Spleen (tissue), 11 donors: ENCODE results near the gene KCNQ1. TPM values are rescaled to one million over a fixed set of nuclear protein-coding genes. Genes with fewer than 3 reads are reported as not detected.

Experiments
- DNase-seq: peaks from one replicate; pipeline ENCODE4 v3.0.0-alpha.2; 2020
- H3K27ac ChIP-seq, 8 donors: fragments of 200-600 bp; sonication (generic) in 7 of 8; 1 replicate in 4 of 8; 2 replicates in 4 of 8; pipeline versions ENCODE4 v1.5.0 to v1.8.0; 2016 to 2021; ENCODE audit warnings: inconsistent platforms in 4 of 8, mild to moderate bottlenecking in 4 of 8, moderate library complexity in 1 of 8
- H3K27me3 ChIP-seq, 7 donors: fragments of 200-600 bp; sonication (generic) in 6 of 7; replicated peaks in 1 of 7; 1 replicate in 4 of 7; 2 replicates in 3 of 7; pipeline versions ENCODE4 v1.5.0 to v1.8.0; 2016 to 2021; ENCODE audit warnings: inconsistent platforms in 3 of 7, mild to moderate bottlenecking in 1 of 7
- H3K36me3 ChIP-seq, 6 donors: fragments of 200-600 bp; sonication (generic) in 5 of 6; 1 replicate in 4 of 6; 2 replicates in 2 of 6; pipeline versions ENCODE4 v1.5.0 to v1.8.0; 2016 to 2021; ENCODE audit warnings: inconsistent platforms in 2 of 6
- H3K4me1 ChIP-seq, 6 donors: fragments of 200-600 bp; sonication (generic) in 5 of 6; 1 replicate in 3 of 6; 2 replicates in 3 of 6; pipeline versions ENCODE4 v1.5.0 to v1.8.0; 2016 to 2021; ENCODE audit warnings: inconsistent platforms in 3 of 6
- H3K4me3 ChIP-seq, 8 donors: fragments of 200-600 bp; sonication (generic) in 7 of 8; 1 replicate in 4 of 8; 2 replicates in 4 of 8; pipeline versions ENCODE4 v1.5.0 to v1.8.0; 2016 to 2021; ENCODE audit warnings: inconsistent platforms in 4 of 8, mild to moderate bottlenecking in 4 of 8, moderate library complexity in 2 of 8
- H3K9me3 ChIP-seq, 8 donors: fragments of 200-600 bp; sonication (generic) in 7 of 8; 1 replicate in 4 of 8; 2 replicates in 4 of 8; pipeline versions ENCODE4 v1.5.0 to v1.8.0; 2016 to 2021; ENCODE audit warnings: inconsistent platforms in 4 of 8
- POLR2A ChIP-seq, 3 donors: fragments of 450-650 bp; IDR thresholded peaks; one replicate each; pipeline ENCODE4 v1.5.1; 2017; ENCODE audit warnings: antibody characterized with exemption in 3 of 3, mild to moderate bottlenecking in 1 of 3
- POLR2AphosphoS5 ChIP-seq, 3 donors: sonication (generic); formaldehyde crosslinking; IDR thresholded peaks; one replicate each; pipeline ENCODE4 v1.5.1; 2017; ENCODE audit warnings: antibody characterized with exemption in 3 of 3
- WGBS, 5 donors: extraction: QIAGEN DNeasy Blood & Tissue Kit in 3 of 5; methylation state at CpG; one replicate each; pipeline versions ENCODE4 v1.1.5 to v1.1.7; 2013 to 2018; 5-methylcytosine and 5-hydroxymethylcytosine counted together
- intact Hi-C: fragments of 100-400 bp; cut with DNase I; formaldehyde crosslinking; loops from one replicate; pipeline ENCODE4 v1.15.0; 2023; ENCODE audit warnings: low total_unique reads
- polyA plus RNA-seq, 3 donors: library from polyadenylated mRNA; stranded (reverse); fragments of 200-250 nt; gene quantifications; one replicate each; pipeline ENCODE4 v1.2.1, GENCODE V29; 2013
- total RNA-seq, 7 donors: library from RNA; depleted of rRNA in 3 of 7; stranded (reverse); fragments of >200 nt in 3 of 7; fragmentation: NEBNext Ultra II Directional in 4 of 7; extraction: Animal tissue kit (Norgen Biotek cat#: 25700) in 4 of 7; gene quantifications; one replicate each; pipeline versions ENCODE4 v1.1.0 to v1.2.1, GENCODE V29; 2016 to 2021
- TF ChIP-seq, protein P1 (sequence below), 11 experiments: fragments of 200-600 bp in 7 of 11; fragments of 450-650 bp in 4 of 11; sonication (generic) in 4 of 11; IDR thresholded peaks in 8 of 11; conservative IDR thresholded peaks in 3 of 11; 1 replicate in 7 of 11; 2 replicates in 4 of 11; pipeline versions ENCODE4 v1.4.0 to v1.8.0; 2016 to 2021; ENCODE audit warnings: antibody characterized with exemption in 11 of 11, inconsistent platforms in 4 of 11, mild to moderate bottlenecking in 1 of 11
- donor health status: healthy with polysubstance abuse.
- donor health status: DM: no; HTN: no; CAD: no; lungs with moderate emphysema.
- donor health status: DM: no; HTN: no; CAD: no.
- donor health status: Bipolar disorder and iron deficiency.
- donor health status: healthy.
- donor health status: DM: no; HTN: no; CAD: no.
- donor health status: DM: yes; HTN: yes; CAD: no.

KCNQ1 gene
- total and polyA plus RNA-seq, 10 donors = 3.3 to 21.6 (median 13.5) TPM

DNA sequence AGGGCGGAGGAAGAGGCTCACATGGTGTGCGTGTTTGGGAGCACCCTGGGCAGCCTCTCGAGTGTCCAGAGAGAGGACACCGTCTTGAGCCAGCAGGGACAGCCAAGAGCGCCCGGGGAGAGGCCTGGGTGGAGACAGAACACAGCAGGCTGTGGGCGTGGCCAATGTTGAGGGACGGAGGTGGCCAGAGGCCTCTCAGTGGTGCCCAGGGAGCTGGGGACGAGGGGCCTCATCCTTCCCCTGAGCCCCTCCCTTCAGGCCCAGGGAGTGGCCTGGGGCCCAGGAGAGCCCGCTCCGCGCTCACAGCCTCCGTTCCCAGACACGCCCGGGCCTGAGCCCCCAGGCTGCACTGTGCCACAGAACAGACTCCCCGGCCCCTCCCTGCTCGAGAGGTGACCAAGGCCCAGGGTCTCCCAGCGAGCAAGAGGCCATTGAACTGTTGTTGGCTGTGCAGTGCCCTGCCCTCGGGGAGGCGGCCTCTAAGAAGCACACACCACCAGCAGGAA lies 392.3 kb downstream of the KCNQ1 start:
- Histone ChIP-seq H3K9me3 (no peaks in the 10 kb centered on the region), H3K36me3 (no peaks in the 10 kb centered on the region), H3K27me3 (no peaks in the 10 kb centered on the region), H3K27ac (no peak overlapping the region), H3K4me3 (no peak overlapping the region), H3K4me1 (peaks cover 0 to 12% (median 4%) of the 10 kb centered on the region in 6 donors)
- WGBS, 5 donors = 50 to 62% (median 58%) methylated on average over 13 to 20 of the region's 20 CpGs
- DNase-seq = no peak
- intact Hi-C loops = no loop called here
- TF ChIP-seq, protein P1, sequence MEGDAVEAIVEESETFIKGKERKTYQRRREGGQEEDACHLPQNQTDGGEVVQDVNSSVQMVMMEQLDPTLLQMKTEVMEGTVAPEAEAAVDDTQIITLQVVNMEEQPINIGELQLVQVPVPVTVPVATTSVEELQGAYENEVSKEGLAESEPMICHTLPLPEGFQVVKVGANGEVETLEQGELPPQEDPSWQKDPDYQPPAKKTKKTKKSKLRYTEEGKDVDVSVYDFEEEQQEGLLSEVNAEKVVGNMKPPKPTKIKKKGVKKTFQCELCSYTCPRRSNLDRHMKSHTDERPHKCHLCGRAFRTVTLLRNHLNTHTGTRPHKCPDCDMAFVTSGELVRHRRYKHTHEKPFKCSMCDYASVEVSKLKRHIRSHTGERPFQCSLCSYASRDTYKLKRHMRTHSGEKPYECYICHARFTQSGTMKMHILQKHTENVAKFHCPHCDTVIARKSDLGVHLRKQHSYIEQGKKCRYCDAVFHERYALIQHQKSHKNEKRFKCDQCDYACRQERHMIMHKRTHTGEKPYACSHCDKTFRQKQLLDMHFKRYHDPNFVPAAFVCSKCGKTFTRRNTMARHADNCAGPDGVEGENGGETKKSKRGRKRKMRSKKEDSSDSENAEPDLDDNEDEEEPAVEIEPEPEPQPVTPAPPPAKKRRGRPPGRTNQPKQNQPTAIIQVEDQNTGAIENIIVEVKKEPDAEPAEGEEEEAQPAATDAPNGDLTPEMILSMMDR (IDR thresholded peaks at IDR 0.05 in 8 of 11, conservative IDR thresholded peaks at IDR 0.05 in 3 of 11) = peak in 6 of 11 experiments; percentile 14 to 48 (median 24)
- TF ChIP-seq POLR2A (IDR thresholded peaks at IDR 0.05) (no peak), POLR2AphosphoS5 (IDR thresholded peaks at IDR 0.05) (peak in 2 of 3 donors; percentile 12 to 27)

DNA sequence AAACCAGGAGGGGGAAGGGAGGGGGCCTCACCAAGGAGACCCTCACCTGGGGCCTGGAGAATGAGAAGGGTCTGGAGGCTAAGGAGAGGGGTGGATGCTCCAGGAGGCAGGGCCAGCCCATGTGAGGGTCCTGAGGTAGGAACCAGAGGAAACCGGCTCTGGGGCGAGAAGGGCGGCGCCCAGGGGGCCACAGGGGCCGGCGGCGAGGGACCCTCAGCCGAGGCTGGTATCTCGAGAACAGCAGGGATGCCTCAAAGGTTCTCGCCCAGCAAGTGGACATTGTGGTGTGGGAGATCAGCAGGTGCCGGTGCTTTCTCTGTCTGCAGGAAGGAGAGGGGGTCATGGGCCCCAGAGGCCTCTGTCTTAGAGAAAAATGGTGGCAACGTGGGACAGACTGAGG lies 392.8 kb downstream of the KCNQ1 start:
- Histone ChIP-seq H3K4me1 (peaks cover 0 to 12% (median 4%) of the 10 kb centered on the region in 6 donors), H3K4me3 (no peak overlapping the region), H3K36me3 (no peaks in the 10 kb centered on the region), H3K9me3 (no peaks in the 10 kb centered on the region), H3K27me3 (no peaks in the 10 kb centered on the region), H3K27ac (no peak overlapping the region)
- TF ChIP-seq POLR2A (IDR thresholded peaks at IDR 0.05) (no peak), POLR2AphosphoS5 (IDR thresholded peaks at IDR 0.05) (no peak)
- TF ChIP-seq, protein P1 (IDR thresholded peaks at IDR 0.05 in 8 of 11, conservative IDR thresholded peaks at IDR 0.05 in 3 of 11) = no peak
- intact Hi-C loops = no loop called here
- 73 to 81% (median 81%) methylated on average over 12 of the region's 12 CpGs for WGBS, 5 donors
- no peak for DNase-seq

GRCh38 chr11:2838091-2838490 lies 393.3 kb downstream of the KCNQ1 start:
- Histone ChIP-seq H3K9me3 (no peaks in the 10 kb centered on the region), H3K4me1 (peaks cover 0 to 12% (median 4%) of the 10 kb centered on the region in 6 donors), H3K4me3 (no peak overlapping the region), H3K27ac (no peak overlapping the region), H3K27me3 (no peaks in the 10 kb centered on the region), H3K36me3 (no peaks in the 10 kb centered on the region)
- DNase-seq = no peak
- TF ChIP-seq, protein P1 (IDR thresholded peaks at IDR 0.05 in 8 of 11, conservative IDR thresholded peaks at IDR 0.05 in 3 of 11) = no peak
- no peak for TF ChIP-seq POLR2AphosphoS5 (IDR thresholded peaks at IDR 0.05)
- no peak for TF ChIP-seq POLR2A (IDR thresholded peaks at IDR 0.05)
- intact Hi-C loops = no loop called here
- WGBS, 5 donors = 48 to 65% (median 57%) methylated on average over 11 of the region's 11 CpGs

- Histone ChIP-seq H3K4me3 (no peak overlapping the region), H3K27me3 (no peaks in the 10 kb centered on the region), H3K27ac (no peak overlapping the region), H3K4me1 (peaks cover 0 to 12% (median 4%) of the 10 kb centered on the region in 6 donors), H3K9me3 (no peaks in the 10 kb centered on the region), H3K36me3 (no peaks in the 10 kb centered on the region)
- intact Hi-C loops = no loop called here
- TF ChIP-seq POLR2AphosphoS5 (IDR thresholded peaks at IDR 0.05) = no peak
- TF ChIP-seq POLR2A (IDR thresholded peaks at IDR 0.05) = no peak
- TF ChIP-seq, protein P1 (IDR thresholded peaks at IDR 0.05 in 8 of 11, conservative IDR thresholded peaks at IDR 0.05 in 3 of 11) = no peak
- 90 to 92% (median 91%) methylated on average over 2 to 25 of the region's 25 CpGs; no CpG with 5 or more reads in 1 of the 5 donors for WGBS, 5 donors
- no peak for DNase-seq
Measured at GRCh38 chr11:2838676-2839294, 394.0 kb downstream of the KCNQ1 start.
